Nephron progenitor cell (in vitro differentiated cells): ENCODE measurements around the gene CCDC33.
A peak's percentile ranks its signal among the peaks of the same experiment; 100 is the strongest.

ENCODE experiments used
- DNase-seq: peaks from one replicate; pipeline ENCODE4 v3.0.0; 2021
- H3K27ac Mint-ChIP-seq: 2 replicates; pipeline ENCODE4 v1.8.0; 2021; ENCODE audit warnings: mild to moderate bottlenecking, moderate library complexity, mixed read lengths
- H3K27me3 Mint-ChIP-seq: 2 replicates; pipeline ENCODE4 v1.8.0; 2021; ENCODE audit warnings: mild to moderate bottlenecking, low read depth, mixed read lengths; ENCODE audit not compliant: poor library complexity
- H3K36me3 Mint-ChIP-seq: 2 replicates; pipeline ENCODE4 v1.8.0; 2021; ENCODE audit warnings: low read depth, mixed read lengths
- H3K4me1 Mint-ChIP-seq: 2 replicates; pipeline ENCODE4 v1.8.0; 2021; ENCODE audit warnings: mixed read lengths
- H3K4me3 Mint-ChIP-seq: 2 replicates; pipeline ENCODE4 v1.8.0; 2021; ENCODE audit warnings: mild to moderate bottlenecking, moderate library complexity, mixed read lengths
- H3K9me3 Mint-ChIP-seq: 2 replicates; pipeline ENCODE4 v1.8.0; 2021; ENCODE audit warnings: mild to moderate bottlenecking, moderate library complexity, mixed read lengths
- TF ChIP-seq, protein P1 (sequence below): fragments of 200-600 bp; sonication (generic); IDR thresholded peaks from 2 replicates; pipeline ENCODE4 v1.5.0; 2021; ENCODE audit warnings: antibody characterized with exemption

Gene CCDC33

GRCh38 chr15:74378848-74379247 is 142.7 kb downstream of the CCDC33 start:
- peaks cover 22% of the 10 kb centered on the region for H3K4me1 Mint-ChIP-seq
- TF ChIP-seq, protein P1, sequence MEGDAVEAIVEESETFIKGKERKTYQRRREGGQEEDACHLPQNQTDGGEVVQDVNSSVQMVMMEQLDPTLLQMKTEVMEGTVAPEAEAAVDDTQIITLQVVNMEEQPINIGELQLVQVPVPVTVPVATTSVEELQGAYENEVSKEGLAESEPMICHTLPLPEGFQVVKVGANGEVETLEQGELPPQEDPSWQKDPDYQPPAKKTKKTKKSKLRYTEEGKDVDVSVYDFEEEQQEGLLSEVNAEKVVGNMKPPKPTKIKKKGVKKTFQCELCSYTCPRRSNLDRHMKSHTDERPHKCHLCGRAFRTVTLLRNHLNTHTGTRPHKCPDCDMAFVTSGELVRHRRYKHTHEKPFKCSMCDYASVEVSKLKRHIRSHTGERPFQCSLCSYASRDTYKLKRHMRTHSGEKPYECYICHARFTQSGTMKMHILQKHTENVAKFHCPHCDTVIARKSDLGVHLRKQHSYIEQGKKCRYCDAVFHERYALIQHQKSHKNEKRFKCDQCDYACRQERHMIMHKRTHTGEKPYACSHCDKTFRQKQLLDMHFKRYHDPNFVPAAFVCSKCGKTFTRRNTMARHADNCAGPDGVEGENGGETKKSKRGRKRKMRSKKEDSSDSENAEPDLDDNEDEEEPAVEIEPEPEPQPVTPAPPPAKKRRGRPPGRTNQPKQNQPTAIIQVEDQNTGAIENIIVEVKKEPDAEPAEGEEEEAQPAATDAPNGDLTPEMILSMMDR: no peak
- no peaks in the 10 kb centered on the region for H3K36me3 Mint-ChIP-seq
- no peaks in the 10 kb centered on the region for H3K9me3 Mint-ChIP-seq
- H3K27ac Mint-ChIP-seq: no peak overlapping the region
- no peak for DNase-seq
- no peak overlapping the region for H3K4me3 Mint-ChIP-seq
- peaks cover 18% of the 10 kb centered on the region for H3K27me3 Mint-ChIP-seq

DNA sequence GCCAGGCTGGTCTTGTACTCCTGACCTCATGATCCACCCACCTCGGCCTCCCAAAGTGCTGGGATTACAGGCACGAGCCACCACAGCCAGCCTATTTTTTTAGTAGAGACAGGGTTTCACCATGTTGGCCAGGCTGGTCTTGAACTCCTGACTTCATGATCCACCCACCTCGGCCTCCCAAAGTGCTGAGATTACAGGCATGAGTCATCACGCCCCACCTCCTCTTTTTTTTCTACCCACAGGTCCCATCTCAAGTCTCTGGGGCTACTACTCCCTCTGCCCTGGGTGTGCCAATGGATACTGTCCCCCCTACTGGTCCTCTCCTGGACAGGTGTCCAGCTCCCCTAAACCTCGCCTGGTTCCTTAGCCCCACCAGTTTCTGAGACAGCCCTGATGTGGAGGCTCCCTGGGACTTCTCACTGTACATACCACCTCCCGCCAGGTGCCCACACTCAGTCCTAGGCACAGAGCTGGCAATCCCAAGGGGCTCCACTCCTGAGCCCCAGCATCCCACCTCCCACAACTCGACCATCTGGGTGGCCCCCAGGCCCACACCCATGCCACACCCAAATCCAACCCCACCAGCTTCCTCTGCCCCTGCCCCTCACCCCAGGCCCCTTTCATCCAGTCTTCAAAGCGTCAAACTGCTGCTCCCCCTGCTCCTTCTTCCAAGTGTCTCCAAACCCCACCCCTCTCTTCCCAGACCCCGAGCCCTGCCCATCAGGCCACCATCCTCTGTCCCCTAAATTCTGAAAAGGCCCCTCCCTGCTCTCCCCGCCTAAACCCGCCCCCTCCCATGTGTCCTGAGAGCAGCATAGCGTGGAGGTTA is 144.4 kb downstream of the CCDC33 start:
- H3K4me1 Mint-ChIP-seq: peaks cover 22% of the 10 kb centered on the region
- no peak for DNase-seq
- H3K27ac Mint-ChIP-seq: peak overlapping the region; percentile 29
- H3K4me3 Mint-ChIP-seq: no peak overlapping the region
- H3K36me3 Mint-ChIP-seq: no peaks in the 10 kb centered on the region
- H3K9me3 Mint-ChIP-seq: no peaks in the 10 kb centered on the region
- TF ChIP-seq, protein P1: no peak
- H3K27me3 Mint-ChIP-seq: peaks cover 10% of the 10 kb centered on the region

DNA sequence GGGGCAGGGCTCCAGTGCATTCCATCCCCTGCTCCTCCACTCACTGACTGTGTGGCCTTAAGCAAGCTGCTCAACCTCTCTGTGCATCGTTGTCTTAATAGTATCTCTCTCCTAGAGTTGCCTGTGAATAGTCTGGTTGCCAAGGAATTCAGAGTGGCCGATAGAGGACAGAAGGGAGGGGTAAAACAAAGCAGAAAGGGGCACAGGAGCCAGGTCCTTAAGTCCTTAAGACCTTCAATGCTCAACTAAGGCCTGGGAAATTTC is 145.0 kb downstream of the CCDC33 start:
- Mint-ChIP-seq H3K36me3 (no peaks in the 10 kb centered on the region), H3K4me1 (peaks cover 27% of the 10 kb centered on the region), H3K27me3 (peaks cover 10% of the 10 kb centered on the region), H3K9me3 (no peaks in the 10 kb centered on the region), H3K4me3 (no peak overlapping the region), H3K27ac (no peak overlapping the region)
- TF ChIP-seq, protein P1: no peak
- no peak for DNase-seq

- DNase-seq: no peak
- TF ChIP-seq, protein P1: no peak
- Mint-ChIP-seq H3K27ac (no peak overlapping the region), H3K27me3 (peaks cover 10% of the 10 kb centered on the region), H3K36me3 (no peaks in the 10 kb centered on the region), H3K4me3 (no peak overlapping the region), H3K9me3 (no peaks in the 10 kb centered on the region), H3K4me1 (peaks cover 31% of the 10 kb centered on the region)
Observed at GRCh38 chr15:74381481-74381880, 145.4 kb downstream of the CCDC33 start.

GRCh38 chr15:74382004-74382816 is 146.1 kb downstream of the CCDC33 start:
- Mint-ChIP-seq H3K4me1 (peaks cover 38% of the 10 kb centered on the region), H3K36me3 (no peaks in the 10 kb centered on the region), H3K27me3 (peaks cover 6% of the 10 kb centered on the region), H3K4me3 (no peak overlapping the region), H3K9me3 (no peaks in the 10 kb centered on the region), H3K27ac (no peak overlapping the region)
- peak; percentile 94 for DNase-seq
- TF ChIP-seq, protein P1: peak; percentile 97
